AG08396 (cell line): ENCODE results near the gene CNTN2.

Experiments used
- DNase-seq: peaks from one replicate; pipeline ENCODE4 v3.0.0; 2012; ENCODE audit warnings: low spot score, mixed read lengths

Gene CNTN2

DNA sequence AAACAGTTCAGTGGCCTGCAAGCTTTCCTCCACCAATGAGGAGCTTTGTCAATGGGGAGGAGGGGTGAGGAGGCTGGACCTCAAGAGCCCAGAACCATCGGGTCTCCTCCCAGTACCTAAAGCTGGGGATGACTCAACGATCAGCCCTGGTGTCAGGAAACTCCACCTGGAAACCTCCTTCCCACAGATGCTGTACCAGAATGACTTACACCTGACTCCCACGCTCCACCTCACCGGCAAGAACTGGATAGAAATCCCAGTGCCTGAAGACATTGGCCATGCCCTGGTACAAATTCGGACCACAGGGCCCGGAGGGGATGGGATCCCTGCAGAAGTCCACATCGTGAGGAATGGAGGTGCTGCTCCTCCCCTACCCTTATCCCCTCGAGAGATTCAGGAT lies 29.9 kb downstream of the CNTN2 start:
- DNase-seq, result peak; percentile 2

GRCh38 chr1:205073511-205073910 lies 30.5 kb downstream of the CNTN2 start:
- DNase-seq, result peak; percentile 7

DNA sequence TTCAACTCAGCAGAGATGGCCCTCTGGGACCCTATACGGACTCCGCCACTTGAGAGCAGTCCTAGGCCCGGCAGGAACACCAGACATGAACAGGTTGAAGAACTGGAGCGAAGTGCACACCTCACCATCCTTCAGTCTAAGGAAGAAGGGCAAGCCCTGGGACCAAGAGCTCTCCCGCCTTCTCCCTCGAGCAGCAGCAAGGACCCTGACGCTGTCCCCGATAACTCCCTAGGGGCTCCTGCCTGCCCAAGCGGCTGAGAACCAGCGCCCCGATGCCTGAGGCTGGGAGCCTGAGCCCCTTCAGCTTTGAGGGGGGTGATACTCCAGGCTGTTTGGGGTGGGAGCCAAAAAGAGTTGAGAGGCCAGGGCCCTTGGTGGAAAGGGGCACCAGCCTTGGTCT lies 31.1 kb downstream of the CNTN2 start:
- DNase-seq, result no peak

GRCh38 chr1:205074513-205074912 lies 31.5 kb downstream of the CNTN2 start:
- peak; percentile 25 for DNase-seq

DNA sequence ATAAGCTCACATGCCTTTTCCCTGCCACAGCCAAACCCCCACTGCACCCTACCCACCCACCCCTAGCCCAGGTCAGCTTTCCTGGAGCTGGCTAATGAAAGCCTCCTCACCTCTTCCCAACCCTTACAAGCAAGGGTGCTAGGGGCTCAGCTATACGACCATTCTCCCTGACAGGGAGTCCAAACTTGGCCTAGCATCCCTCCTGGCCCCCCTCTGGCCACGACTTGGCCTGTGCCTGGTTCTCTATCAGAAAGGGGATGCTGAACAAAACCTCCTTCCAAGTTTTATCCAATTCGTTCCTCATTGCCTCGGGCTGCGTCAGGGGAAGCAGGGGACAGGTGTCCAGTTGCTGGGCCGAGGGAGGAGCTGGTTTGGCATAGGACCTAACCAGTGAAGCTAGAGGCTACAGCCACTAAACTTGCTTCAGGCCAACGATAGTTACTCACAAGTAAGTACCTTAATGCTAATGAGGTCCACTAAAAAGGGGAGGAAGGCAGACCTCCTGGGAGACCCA lies 32.7 kb downstream of the CNTN2 start:
- peak; percentile 1 for DNase-seq

DNA sequence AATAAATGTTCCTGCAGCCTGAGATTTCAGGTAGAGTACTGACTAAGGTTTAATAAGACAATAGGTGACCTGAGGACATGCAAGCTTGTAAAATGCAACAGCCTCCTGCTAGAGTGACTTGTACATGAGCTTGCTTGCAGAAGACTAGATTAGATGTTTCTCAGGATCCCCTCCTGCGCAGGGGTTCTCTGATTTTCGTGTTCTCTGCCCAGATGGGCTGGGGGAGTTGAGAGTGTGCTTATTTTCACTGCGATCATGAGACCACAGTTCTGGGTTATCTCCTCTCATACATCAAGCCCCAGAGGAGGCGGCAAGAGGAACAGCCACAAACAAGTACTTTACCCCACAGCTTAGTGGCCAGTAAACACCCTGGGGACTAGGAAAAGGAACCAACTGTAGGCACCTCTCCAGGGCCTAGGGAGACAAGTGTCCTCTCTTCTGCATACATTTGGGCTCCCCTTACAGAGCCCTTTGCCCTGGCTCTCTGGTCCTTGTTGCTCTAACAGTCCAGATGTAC lies 33.3 kb downstream of the CNTN2 start:
- DNase-seq, result peak; percentile 2

GRCh38 chr1:205077158-205077933 lies 34.3 kb downstream of the CNTN2 start:
- peak; percentile 30 for DNase-seq

GRCh38 chr1:205077934-205078311 lies 34.9 kb downstream of the CNTN2 start:
- no peak for DNase-seq

DNA sequence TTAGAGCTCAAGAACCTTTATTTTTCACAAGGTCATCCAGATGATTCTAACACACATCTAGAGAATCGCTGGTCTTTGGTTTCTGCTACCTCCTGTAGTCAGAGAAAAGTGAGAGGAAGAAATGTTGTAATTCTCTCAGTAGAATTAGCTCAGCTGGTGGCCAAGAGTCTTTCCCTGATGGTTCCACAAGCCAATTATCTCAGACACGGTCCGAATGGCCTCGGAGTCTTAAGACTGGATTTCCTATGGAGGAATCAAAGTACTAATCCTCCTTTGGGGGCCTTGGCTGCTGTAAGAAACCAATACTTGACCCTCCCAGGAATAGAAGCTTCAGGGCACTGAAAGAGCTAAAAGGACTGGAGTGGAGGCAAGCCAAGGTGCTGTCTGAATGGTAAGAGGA lies 39.4 kb downstream of the CNTN2 start:
- DNase-seq, result no peak

- DNase-seq, result no peak
These were observed 41.3 kb downstream of the CNTN2 start, which contains the start of gene TMEM81 for GRCh38 chr1:205084360-205084759. TMEM81 (minus strand) TSS chr1:205084460; CDS start chr1:205084320, 140 bp downstream.

DNA sequence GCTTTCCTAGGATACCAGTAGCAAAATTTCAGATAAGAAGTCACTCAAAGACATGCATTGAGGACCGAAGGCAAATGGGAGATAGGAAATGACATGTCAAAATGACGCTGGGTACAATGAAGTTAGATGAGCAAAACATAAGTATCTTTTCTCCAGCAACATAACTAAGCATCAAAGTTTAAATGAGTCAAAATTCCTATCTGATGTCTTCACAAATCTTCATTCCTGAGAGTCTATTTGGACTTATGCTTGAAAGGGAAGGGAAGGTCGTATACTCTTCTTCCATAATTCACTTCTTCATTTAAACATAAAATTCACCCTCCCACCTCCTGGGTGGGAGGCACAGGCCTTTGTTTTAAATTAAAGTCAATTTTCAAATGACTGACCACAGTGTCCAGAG lies 45.3 kb downstream of the CNTN2 start:
- no peak for DNase-seq

GRCh38 chr1:205091043-205091740 lies 48.2 kb downstream of the CNTN2 start:
- no peak for DNase-seq

- DNase-seq, result no peak
These were observed 52.4 kb downstream of the CNTN2 start for GRCh38 chr1:205095422-205095821.

GRCh38 chr1:205098242-205098641 lies 55.2 kb downstream of the CNTN2 start:
- no peak for DNase-seq

- no peak for DNase-seq
These were observed 59.4 kb downstream of the CNTN2 start for GRCh38 chr1:205102404-205102803.

DNA sequence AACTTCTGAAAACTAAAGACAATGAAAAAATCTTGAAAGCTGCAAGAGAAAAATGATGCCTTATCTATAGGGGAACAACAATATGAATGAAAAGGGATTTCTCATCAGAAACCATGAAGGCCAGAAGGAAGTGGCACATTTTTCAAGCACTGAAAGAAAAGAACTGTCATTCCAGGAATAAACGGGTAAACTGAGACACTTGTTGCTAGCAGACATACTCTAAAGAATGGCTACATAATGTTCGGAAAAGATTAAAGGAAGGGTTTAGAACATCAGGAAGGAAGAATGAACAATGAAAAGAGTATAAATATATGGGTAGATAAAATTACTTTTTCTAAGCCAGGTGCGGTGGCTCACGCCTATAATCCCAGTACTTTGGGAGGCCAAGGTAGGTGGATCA lies 64.3 kb downstream of the CNTN2 start:
- DNase-seq, result no peak

- no peak for DNase-seq
These were observed 65.5 kb downstream of the CNTN2 start for GRCh38 chr1:205108464-205108863.

GRCh38 chr1:205109269-205109668 lies 66.3 kb downstream of the CNTN2 start:
- no peak for DNase-seq

DNA sequence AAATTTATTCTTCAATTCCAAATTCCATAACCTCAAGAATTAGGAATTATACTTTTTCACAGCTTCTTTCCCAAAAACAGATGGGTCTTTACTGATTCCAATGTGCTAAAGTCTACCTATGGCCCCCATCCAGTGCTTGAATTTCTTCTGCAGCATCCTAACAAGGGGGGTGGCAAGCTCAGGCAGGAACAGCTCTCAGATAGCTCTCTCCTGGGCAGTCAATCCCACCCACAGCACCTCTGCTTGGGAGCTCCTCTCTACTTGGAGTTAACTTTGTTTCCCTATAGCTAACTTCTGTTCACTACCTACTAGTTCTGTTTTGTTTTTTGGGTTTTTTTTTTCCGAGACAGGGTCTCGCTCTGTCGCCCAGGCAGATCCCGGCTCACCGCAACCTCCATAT lies 66.7 kb downstream of the CNTN2 start:
- DNase-seq, result no peak

DNA sequence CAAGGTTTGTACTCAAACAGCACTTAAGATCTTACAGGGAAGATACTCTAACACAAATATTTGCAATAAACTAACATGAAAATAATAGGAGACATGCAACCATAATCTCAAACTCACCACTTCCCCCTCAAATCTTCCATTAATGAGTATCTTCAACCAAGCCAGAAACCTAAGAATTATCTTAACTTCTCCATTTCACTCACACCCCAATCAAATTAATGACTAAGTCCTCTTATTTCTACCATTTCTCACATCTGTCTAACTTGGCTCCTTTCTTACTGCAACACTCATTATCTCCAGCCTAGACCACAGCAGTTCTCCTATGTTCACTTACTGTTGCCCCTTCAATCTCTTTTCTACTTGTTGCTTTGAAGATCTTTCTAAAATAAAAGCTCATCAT lies 68.3 kb downstream of the CNTN2 start:
- DNase-seq, result no peak

GRCh38 chr1:205118752-205119151 lies 75.7 kb downstream of the CNTN2 start:
- DNase-seq, result no peak

DNA sequence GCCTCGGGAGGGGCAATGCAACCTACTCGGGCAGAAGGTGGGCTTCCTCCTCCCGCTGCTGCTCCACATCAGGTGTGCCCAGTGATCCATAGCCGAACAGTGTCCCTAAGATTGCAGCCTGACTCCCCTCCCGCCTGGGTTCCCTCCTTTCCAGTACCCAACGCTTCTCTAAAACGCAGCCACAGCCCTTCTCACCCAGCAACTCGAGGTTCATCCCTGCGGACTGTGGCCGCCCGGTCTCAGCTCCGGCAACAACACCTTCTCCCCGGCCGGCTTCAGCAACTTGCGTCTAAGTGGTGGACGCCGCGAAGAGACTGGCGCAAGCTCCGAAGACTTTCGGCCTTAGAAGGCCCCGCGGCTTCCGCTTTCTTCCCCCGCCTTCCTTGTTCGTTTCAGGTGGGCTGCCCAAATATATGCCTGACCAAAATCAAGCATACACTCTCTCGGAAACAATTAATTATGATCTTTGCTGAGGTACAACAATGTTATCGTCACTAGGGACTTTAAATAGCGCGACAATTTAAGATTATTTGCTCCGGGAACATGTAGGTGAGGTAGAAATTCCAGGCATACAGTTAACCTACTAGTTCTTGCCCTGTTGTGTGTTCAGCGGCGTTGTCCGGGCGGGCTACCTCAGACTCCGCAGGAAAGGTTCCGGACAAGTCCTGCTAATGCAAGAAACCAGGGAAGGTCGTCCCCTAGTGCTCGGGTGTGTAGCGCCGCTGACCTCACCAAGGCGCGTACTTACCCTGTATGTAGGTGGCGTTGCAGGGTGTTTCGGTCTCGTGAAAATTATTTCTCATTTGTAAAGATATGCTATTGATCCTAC lies 78.9 kb downstream of the CNTN2 start, which contains the start of gene RBBP5:
Gene RBBP5, minus strand, starts transcription at position 319 of the 829 bp plus-strand sequence. Its CDS starts 105 bp downstream, at position 214.
- DNase-seq, result peak; percentile 88
